Putamen (tissue), 1 donor: ENCODE results near the gene CDKN1C.

Source experiments
- DNase-seq: peaks from one replicate; pipeline ENCODE4 v3.0.0-alpha.2; 2016; ENCODE audit warnings: low spot score

The CDKN1C gene

GRCh38 chr11:2846470-2846869, 39.1 kb downstream of the CDKN1C start:
- no peak for DNase-seq

GRCh38 chr11:2846056-2846455, 39.5 kb downstream of the CDKN1C start:
- no peak for DNase-seq

GRCh38 chr11:2844996-2845395, 40.6 kb downstream of the CDKN1C start:
- no peak for DNase-seq

- DNase-seq: no peak
These were observed 41.3 kb downstream of the CDKN1C start for GRCh38 chr11:2844116-2844842.

- no peak for DNase-seq
These were observed 42.0 kb downstream of the CDKN1C start for GRCh38 chr11:2843551-2843950.

GRCh38 chr11:2842876-2843275, 42.7 kb downstream of the CDKN1C start:
- DNase-seq: no peak

GRCh38 chr11:2841411-2842190, 44.0 kb downstream of the CDKN1C start:
- no peak for DNase-seq

GRCh38 chr11:2839395-2839943, 46.1 kb downstream of the CDKN1C start:
- no peak for DNase-seq

- DNase-seq: no peak
These were observed 46.8 kb downstream of the CDKN1C start for GRCh38 chr11:2838676-2839294.

- DNase-seq: no peak
These were observed 47.5 kb downstream of the CDKN1C start for GRCh38 chr11:2838091-2838490.

GRCh38 chr11:2837651-2838050, 47.9 kb downstream of the CDKN1C start:
- DNase-seq: no peak

GRCh38 chr11:2837096-2837601, 48.4 kb downstream of the CDKN1C start:
- DNase-seq: no peak

GRCh38 chr11:2836315-2837095, 49.1 kb downstream of the CDKN1C start:
- no peak for DNase-seq

GRCh38 chr11:2835751-2836150, 49.8 kb downstream of the CDKN1C start:
- no peak for DNase-seq

- no peak for DNase-seq
These were observed 50.3 kb downstream of the CDKN1C start for GRCh38 chr11:2835296-2835695.

- DNase-seq: no peak
These were observed 50.9 kb downstream of the CDKN1C start for GRCh38 chr11:2834503-2835273.

GRCh38 chr11:2833716-2834502, 51.7 kb downstream of the CDKN1C start:
- no peak for DNase-seq
